ENCODE measurements around the gene GPR146.

The GPR146 gene

GRCh38 chr7:1045069-1046063 lies 1.0 kb downstream of the GPR146 start:
- Mint-ChIP-seq H3K4me1 (peaks cover 50% of the 10 kb centered on the region), H3K36me3 (ENCODE audit: insufficient read depth) (peaks cover 2% of the 10 kb centered on the region), H3K9me3 (no peaks in the 10 kb centered on the region), H3K27ac (ENCODE audit: low read depth) (peak overlapping the region; percentile 32), H3K27me3 (no peaks in the 10 kb centered on the region), H3K4me3 (peak overlapping the region; percentile 81)
- DNase-seq (ENCODE audit: low spot score in 2 of 2) (no peak), ATAC-seq (replicated peaks; ENCODE audit: extremely low read depth, poor library complexity, severe bottlenecking) (no peak)

GRCh38 chr7:1046722-1047679 lies 2.7 kb downstream of the GPR146 start:
- H3K4me1 Mint-ChIP-seq: peaks cover 36% of the 10 kb centered on the region
- no peak overlapping the region for H3K4me3 Mint-ChIP-seq
- H3K36me3 Mint-ChIP-seq (ENCODE audit: insufficient read depth): no peaks in the 10 kb centered on the region
- ATAC-seq (replicated peaks; ENCODE audit: extremely low read depth, poor library complexity, severe bottlenecking) (peak; percentile 26), DNase-seq (ENCODE audit: low spot score in 2 of 2) (no peak)
- H3K27me3 Mint-ChIP-seq: no peaks in the 10 kb centered on the region
- no peak overlapping the region for H3K27ac Mint-ChIP-seq (ENCODE audit: low read depth)
- no peaks in the 10 kb centered on the region for H3K9me3 Mint-ChIP-seq

GRCh38 chr7:1049006-1049741 lies 4.8 kb downstream of the GPR146 start:
- Mint-ChIP-seq H3K27ac (ENCODE audit: low read depth) (no peak overlapping the region), H3K9me3 (no peaks in the 10 kb centered on the region), H3K4me3 (no peak overlapping the region), H3K36me3 (ENCODE audit: insufficient read depth) (no peaks in the 10 kb centered on the region), H3K4me1 (peaks cover 22% of the 10 kb centered on the region), H3K27me3 (no peaks in the 10 kb centered on the region)
- ATAC-seq (replicated peaks; ENCODE audit: extremely low read depth, poor library complexity, severe bottlenecking) (no peak), DNase-seq (ENCODE audit: low spot score in 2 of 2) (no peak)

- Mint-ChIP-seq H3K4me3 (no peak overlapping the region), H3K27ac (ENCODE audit: low read depth) (no peak overlapping the region), H3K36me3 (ENCODE audit: insufficient read depth) (no peaks in the 10 kb centered on the region), H3K4me1 (peaks cover 22% of the 10 kb centered on the region), H3K27me3 (no peaks in the 10 kb centered on the region), H3K9me3 (no peaks in the 10 kb centered on the region)
- DNase-seq (ENCODE audit: low spot score in 2 of 2) (no peak), ATAC-seq (replicated peaks; ENCODE audit: extremely low read depth, poor library complexity, severe bottlenecking) (no peak)
Measured at GRCh38 chr7:1049801-1050200, 5.5 kb downstream of the GPR146 start.

- ATAC-seq (replicated peaks; ENCODE audit: extremely low read depth, poor library complexity, severe bottlenecking): no peak
- H3K4me1 Mint-ChIP-seq: peaks cover 16% of the 10 kb centered on the region
- no peak for DNase-seq (ENCODE audit: low spot score in 2 of 2)
- H3K27me3 Mint-ChIP-seq: no peaks in the 10 kb centered on the region
- H3K9me3 Mint-ChIP-seq: no peaks in the 10 kb centered on the region
- no peaks in the 10 kb centered on the region for H3K36me3 Mint-ChIP-seq (ENCODE audit: insufficient read depth)
- no peak overlapping the region for H3K4me3 Mint-ChIP-seq
- H3K27ac Mint-ChIP-seq (ENCODE audit: low read depth): no peak overlapping the region
Measured at GRCh38 chr7:1050254-1050906, 6.0 kb downstream of the GPR146 start.

- no peak overlapping the region for H3K4me3 Mint-ChIP-seq
- peaks cover 9% of the 10 kb centered on the region for H3K4me1 Mint-ChIP-seq
- no peaks in the 10 kb centered on the region for H3K36me3 Mint-ChIP-seq (ENCODE audit: insufficient read depth)
- no peaks in the 10 kb centered on the region for H3K9me3 Mint-ChIP-seq
- H3K27me3 Mint-ChIP-seq: no peaks in the 10 kb centered on the region
- no peak overlapping the region for H3K27ac Mint-ChIP-seq (ENCODE audit: low read depth)
- no peak for DNase-seq (ENCODE audit: low spot score in 2 of 2)
- ATAC-seq (replicated peaks; ENCODE audit: extremely low read depth, poor library complexity, severe bottlenecking): no peak
Measured at GRCh38 chr7:1050956-1051690, 6.8 kb downstream of the GPR146 start.

GRCh38 chr7:1052031-1052818 lies 7.9 kb downstream of the GPR146 start:
- no peaks in the 10 kb centered on the region for H3K9me3 Mint-ChIP-seq
- ATAC-seq (replicated peaks; ENCODE audit: extremely low read depth, poor library complexity, severe bottlenecking) (no peak), DNase-seq (ENCODE audit: low spot score in 2 of 2) (no peak)
- peaks cover 1% of the 10 kb centered on the region for H3K4me1 Mint-ChIP-seq
- H3K27me3 Mint-ChIP-seq: no peaks in the 10 kb centered on the region
- H3K36me3 Mint-ChIP-seq (ENCODE audit: insufficient read depth): no peaks in the 10 kb centered on the region
- H3K4me3 Mint-ChIP-seq: no peak overlapping the region
- no peak overlapping the region for H3K27ac Mint-ChIP-seq (ENCODE audit: low read depth)

GRCh38 chr7:1053002-1053411 lies 8.7 kb downstream of the GPR146 start:
- no peak for ATAC-seq (replicated peaks; ENCODE audit: extremely low read depth, poor library complexity, severe bottlenecking)
- H3K9me3 Mint-ChIP-seq: no peaks in the 10 kb centered on the region
- H3K27ac Mint-ChIP-seq (ENCODE audit: low read depth): no peak overlapping the region
- H3K36me3 Mint-ChIP-seq (ENCODE audit: insufficient read depth): no peaks in the 10 kb centered on the region
- H3K4me1 Mint-ChIP-seq: no peaks in the 10 kb centered on the region
- H3K27me3 Mint-ChIP-seq: no peaks in the 10 kb centered on the region
- no peak for DNase-seq (ENCODE audit: low spot score in 2 of 2)
- no peak overlapping the region for H3K4me3 Mint-ChIP-seq

GRCh38 chr7:1053816-1054370 lies 9.5 kb downstream of the GPR146 start:
- DNase-seq (ENCODE audit: low spot score in 2 of 2) (no peak), ATAC-seq (replicated peaks; ENCODE audit: extremely low read depth, poor library complexity, severe bottlenecking) (no peak)
- Mint-ChIP-seq H3K9me3 (no peaks in the 10 kb centered on the region), H3K27me3 (no peaks in the 10 kb centered on the region), H3K36me3 (ENCODE audit: insufficient read depth) (no peaks in the 10 kb centered on the region), H3K4me1 (no peaks in the 10 kb centered on the region), H3K4me3 (no peak overlapping the region), H3K27ac (ENCODE audit: low read depth) (no peak overlapping the region)

GRCh38 chr7:1054438-1054837 lies 10.1 kb downstream of the GPR146 start:
- Mint-ChIP-seq H3K27ac (ENCODE audit: low read depth) (no peak overlapping the region), H3K27me3 (no peaks in the 10 kb centered on the region), H3K4me1 (no peaks in the 10 kb centered on the region), H3K9me3 (no peaks in the 10 kb centered on the region), H3K36me3 (ENCODE audit: insufficient read depth) (no peaks in the 10 kb centered on the region), H3K4me3 (no peak overlapping the region)
- ATAC-seq (replicated peaks; ENCODE audit: extremely low read depth, poor library complexity, severe bottlenecking) (no peak), DNase-seq (ENCODE audit: low spot score in 2 of 2) (no peak)

Data from central memory CD8-positive, alpha-beta T cell (primary cell).